GM12878 (cell line): Measurements from ENCODE around the gene CTDSP1. TPM values are rescaled to one million over a fixed set of nuclear protein-coding genes. Genes with fewer than 3 reads are reported as not detected.

Source experiments
- ATAC-seq: fragments of 200-7000 bp; cut with Tn5 transposase; 3 replicates; pipeline ENCODE4 v1.9.1; 2020; ENCODE audit warnings: mild to moderate bottlenecking, moderate library complexity
- BruUV-seq: library from RNA; stranded (reverse); fragments of 400-500 nt; replicated peaks from 2 replicates; lab custom pipeline; 2021; lab: Mats Ljungman, UMichigan
- CTCF ChIA-PET: fragments of 300-600 bp; sonication (Branson Sonifier 250); formaldehyde crosslinking; extraction: SDS; loops from one replicate; lab custom pipeline; 2021; ENCODE audit warnings: inconsistent platforms; lab: Yijun Ruan, JAX
- POLR2A ChIA-PET: fragments of 350-600 bp; formaldehyde crosslinking; extraction: SDS; loops from one replicate; lab custom pipeline; 2021; ENCODE audit warnings: inconsistent platforms; lab: Charles Lee
- RAD21 ChIA-PET: fragments of 300-600 bp; sonication (Branson Sonifier 250); formaldehyde crosslinking; loops from one replicate; lab custom pipeline; 2023; ENCODE audit warnings: antibody characterized with exemption; ENCODE audit not compliant: unreplicated experiment; lab: Charles Lee
- SMC1A ChIA-PET: fragments of 300-600 bp; sonication (Branson Sonifier 250); formaldehyde crosslinking; loops from one replicate; lab custom pipeline; 2023; ENCODE audit not compliant: unreplicated experiment, uncharacterized antibody; lab: Charles Lee
- DNase-seq: peaks from one replicate; pipeline ENCODE4 v3.0.0-alpha.2; 2011; ENCODE audit warnings: low read depth, low spot score
- FAIRE-seq: peaks from 3 replicates; lab custom pipeline; 2011; peaks lifted over from hg19 to GRCh38; lab: Jason Lieb, UNC
- H2AFZ ChIP-seq: 2 replicates; pipeline ENCODE4 v1.6.0; 2011; ENCODE audit warnings: low read depth, low read length, control low read depth; ENCODE audit not compliant: control insufficient read depth
- H3K27ac ChIP-seq: 2 replicates; pipeline ENCODE4 v1.5.1; 2011; ENCODE audit warnings: control low read depth; ENCODE audit not compliant: control insufficient read depth, insufficient read depth
- H3K27me3 ChIP-seq, 2 experiments: replicated peaks in 1 of 2; 2 replicates each; pipeline versions ENCODE4 v1.6.0 to v1.6.1; 2011; ENCODE audit warnings: low read length in 1 of 2; ENCODE audit not compliant: control insufficient read depth in 2 of 2, insufficient read depth in 2 of 2
- H3K36me3 ChIP-seq, 2 experiments: 2 replicates each; pipeline ENCODE4 v1.5.1; 2011; ENCODE audit warnings: low read length in 1 of 2; ENCODE audit not compliant: control insufficient read depth in 2 of 2, insufficient read depth in 2 of 2
- H3K4me1 ChIP-seq: 2 replicates; pipeline ENCODE4 v1.6.1; 2011; ENCODE audit warnings: mild to moderate bottlenecking, low read length, moderate library complexity, mixed read lengths; ENCODE audit not compliant: control insufficient read depth, insufficient read depth
- H3K4me2 ChIP-seq: 2 replicates; pipeline ENCODE4 v1.6.0; 2011; ENCODE audit warnings: control low read depth; ENCODE audit not compliant: control insufficient read depth, insufficient read depth
- H3K4me3 ChIP-seq: fragments of 200-600 bp; sonication (generic); 2 replicates; pipeline ENCODE4 v1.5.1; 2016
- H3K79me2 ChIP-seq: 2 replicates; pipeline ENCODE4 v1.6.0; 2011; ENCODE audit warnings: low read length; ENCODE audit not compliant: control insufficient read depth, insufficient read depth
- H3K9ac ChIP-seq: 2 replicates; pipeline ENCODE4 v1.8.0; 2011; ENCODE audit warnings: low read length, control low read depth, mixed read lengths; ENCODE audit not compliant: control insufficient read depth, insufficient read depth
- H3K9me3 ChIP-seq: replicated peaks from 3 replicates; pipeline ENCODE4 v1.5.1; 2011; ENCODE audit warnings: mild to moderate bottlenecking, low read length; ENCODE audit not compliant: control insufficient read depth, insufficient read depth
- H4K20me1 ChIP-seq: 2 replicates; pipeline ENCODE4 v1.6.0; 2011; ENCODE audit not compliant: control insufficient read depth, insufficient read depth
- PAX8 ChIP-seq: fragments of 450-650 bp; IDR thresholded peaks from 2 replicates; pipeline ENCODE4 v1.6.1; 2017; ENCODE audit warnings: mild to moderate bottlenecking, moderate library complexity
- SREBF2 ChIP-seq: IDR thresholded peaks from 2 replicates; pipeline ENCODE4 v1.6.1; 2012; ENCODE audit warnings: mild to moderate bottlenecking, low read length
- WGBS: methylation state at CpG from one replicate; pipeline ENCODE4 v1.1.6; 2016; ENCODE audit warnings: low lambda C conversion rate; ENCODE audit not compliant: insufficient replicate concordance, insufficient coverage; ENCODE audit errors: missing lambda C conversion rate; 5-methylcytosine and 5-hydroxymethylcytosine counted together
- in situ Hi-C: fragments of 300-500 bp; cut with MboI; formaldehyde crosslinking; loops from 9 replicates; pipeline ENCODE4 v1.14.3; 2018; ENCODE audit warnings: mixed read lengths
- intact Hi-C: fragments of 100-400 bp; cut with micrococcal nuclease; formaldehyde crosslinking; loops from one replicate; pipeline ENCODE4 v1.14.2; 2022; ENCODE audit not compliant: unreplicated experiment
- polyA plus RNA-seq, 11 experiments: library from polyadenylated mRNA; depleted of rRNA in 4 of 11; unstranded in 6 of 11; stranded (reverse) in 5 of 11; fragments of >200 nt; fragmentation: Nextera tagmentation in 4 of 11; fragmentation: Illumina TruSeq in 1 of 11; extraction: Ambion mirVana in 4 of 11; extraction: Trizol in 1 of 11; gene quantifications; 1 replicate in 1 of 11; 2 replicates in 10 of 11; pipeline versions ENCODE4 v1.2.1 to v1.2.3, GENCODE V29; 2011 to 2016; ENCODE audit warnings: inconsistent platforms in 2 of 11, missing spikeins in 2 of 11, low read depth in 1 of 11
- total RNA-seq, 4 experiments: library from RNA; depleted of rRNA in 3 of 4; stranded (reverse); fragments of >200 nt in 3 of 4; fragmentation: Illumina TruSeq in 1 of 4; extraction: Trizol in 1 of 4; gene quantifications; 2 replicates each; pipeline versions ENCODE4 v1.2.1 to v1.2.3, GENCODE V29; 2013 to 2021
- TF ChIP-seq, protein P1 (sequence below): fragments of 450-650 bp; IDR thresholded peaks from 2 replicates; pipeline ENCODE4 v1.6.1; 2017; ENCODE audit warnings: borderline replicate concordance
- TF ChIP-seq, protein P2 (sequence below): IDR thresholded peaks from 2 replicates; pipeline ENCODE4 v1.6.1; 2012; ENCODE audit warnings: improper control_type of control experiment, low read depth, low read length; ENCODE audit not compliant: insufficient replicate concordance

The CTDSP1 gene
- total and polyA plus RNA-seq, 10 of the 15 experiments (the other 5 are each of a cell fraction or from before 2014, with no cell fraction given), result 3.0 to 75.9 (median 34.4) TPM

DNA sequence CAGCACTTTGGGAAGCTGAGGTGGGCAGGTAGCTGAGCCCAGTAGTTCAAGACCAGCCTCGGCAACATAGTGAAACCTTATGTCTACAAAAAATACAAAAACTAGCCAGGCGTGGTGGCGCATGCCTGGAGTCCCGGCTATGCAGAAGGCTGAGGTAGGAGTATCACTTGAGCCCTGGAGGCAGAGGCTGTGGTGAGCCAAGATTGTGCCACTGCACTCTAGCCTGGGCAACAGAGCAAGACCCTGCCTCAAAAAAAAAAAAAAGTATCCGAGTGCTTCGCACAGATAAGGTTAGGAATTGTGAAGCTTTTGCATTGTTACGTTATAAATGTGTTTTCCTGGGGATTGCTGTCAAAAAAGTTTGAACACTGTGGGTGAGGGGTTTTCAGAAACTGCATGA lies 4.1 kb downstream of the CTDSP1 start:
- H3K27me3 ChIP-seq, result no peaks in the 10 kb centered on the region
- H3K27ac ChIP-seq, result no peak overlapping the region
- RAD21 ChIA-PET, result interaction anchor here (0.7 kb wide), 1 partner anchor 130 kb away, joined by 3 read pairs; no protein-coding TSS in a partner anchor
- intact Hi-C loops, result no loop called here
- no peak for ATAC-seq
- TF ChIP-seq SREBF2 (no peak), PAX8 (no peak)
- TF ChIP-seq, protein P1, sequence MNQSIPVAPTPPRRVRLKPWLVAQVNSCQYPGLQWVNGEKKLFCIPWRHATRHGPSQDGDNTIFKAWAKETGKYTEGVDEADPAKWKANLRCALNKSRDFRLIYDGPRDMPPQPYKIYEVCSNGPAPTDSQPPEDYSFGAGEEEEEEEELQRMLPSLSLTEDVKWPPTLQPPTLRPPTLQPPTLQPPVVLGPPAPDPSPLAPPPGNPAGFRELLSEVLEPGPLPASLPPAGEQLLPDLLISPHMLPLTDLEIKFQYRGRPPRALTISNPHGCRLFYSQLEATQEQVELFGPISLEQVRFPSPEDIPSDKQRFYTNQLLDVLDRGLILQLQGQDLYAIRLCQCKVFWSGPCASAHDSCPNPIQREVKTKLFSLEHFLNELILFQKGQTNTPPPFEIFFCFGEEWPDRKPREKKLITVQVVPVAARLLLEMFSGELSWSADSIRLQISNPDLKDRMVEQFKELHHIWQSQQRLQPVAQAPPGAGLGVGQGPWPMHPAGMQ, result no peak
- TF ChIP-seq, protein P2, sequence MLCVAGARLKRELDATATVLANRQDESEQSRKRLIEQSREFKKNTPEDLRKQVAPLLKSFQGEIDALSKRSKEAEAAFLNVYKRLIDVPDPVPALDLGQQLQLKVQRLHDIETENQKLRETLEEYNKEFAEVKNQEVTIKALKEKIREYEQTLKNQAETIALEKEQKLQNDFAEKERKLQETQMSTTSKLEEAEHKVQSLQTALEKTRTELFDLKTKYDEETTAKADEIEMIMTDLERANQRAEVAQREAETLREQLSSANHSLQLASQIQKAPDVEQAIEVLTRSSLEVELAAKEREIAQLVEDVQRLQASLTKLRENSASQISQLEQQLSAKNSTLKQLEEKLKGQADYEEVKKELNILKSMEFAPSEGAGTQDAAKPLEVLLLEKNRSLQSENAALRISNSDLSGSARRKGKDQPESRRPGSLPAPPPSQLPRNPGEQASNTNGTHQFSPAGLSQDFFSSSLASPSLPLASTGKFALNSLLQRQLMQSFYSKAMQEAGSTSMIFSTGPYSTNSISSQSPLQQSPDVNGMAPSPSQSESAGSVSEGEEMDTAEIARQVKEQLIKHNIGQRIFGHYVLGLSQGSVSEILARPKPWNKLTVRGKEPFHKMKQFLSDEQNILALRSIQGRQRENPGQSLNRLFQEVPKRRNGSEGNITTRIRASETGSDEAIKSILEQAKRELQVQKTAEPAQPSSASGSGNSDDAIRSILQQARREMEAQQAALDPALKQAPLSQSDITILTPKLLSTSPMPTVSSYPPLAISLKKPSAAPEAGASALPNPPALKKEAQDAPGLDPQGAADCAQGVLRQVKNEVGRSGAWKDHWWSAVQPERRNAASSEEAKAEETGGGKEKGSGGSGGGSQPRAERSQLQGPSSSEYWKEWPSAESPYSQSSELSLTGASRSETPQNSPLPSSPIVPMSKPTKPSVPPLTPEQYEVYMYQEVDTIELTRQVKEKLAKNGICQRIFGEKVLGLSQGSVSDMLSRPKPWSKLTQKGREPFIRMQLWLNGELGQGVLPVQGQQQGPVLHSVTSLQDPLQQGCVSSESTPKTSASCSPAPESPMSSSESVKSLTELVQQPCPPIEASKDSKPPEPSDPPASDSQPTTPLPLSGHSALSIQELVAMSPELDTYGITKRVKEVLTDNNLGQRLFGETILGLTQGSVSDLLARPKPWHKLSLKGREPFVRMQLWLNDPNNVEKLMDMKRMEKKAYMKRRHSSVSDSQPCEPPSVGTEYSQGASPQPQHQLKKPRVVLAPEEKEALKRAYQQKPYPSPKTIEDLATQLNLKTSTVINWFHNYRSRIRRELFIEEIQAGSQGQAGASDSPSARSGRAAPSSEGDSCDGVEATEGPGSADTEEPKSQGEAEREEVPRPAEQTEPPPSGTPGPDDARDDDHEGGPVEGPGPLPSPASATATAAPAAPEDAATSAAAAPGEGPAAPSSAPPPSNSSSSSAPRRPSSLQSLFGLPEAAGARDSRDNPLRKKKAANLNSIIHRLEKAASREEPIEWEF, result no peak
- TF ChIP-seq, all 136 proteins: peak for 0
- Histone ChIP-seq H3K9me3 (no peaks in the 10 kb centered on the region), H3K4me3 (no peak overlapping the region), H3K4me2 (no peak overlapping the region), H4K20me1 (peaks cover 4% of the 10 kb centered on the region; the same call in 1 of the 2 replicates), H3K36me3 (peaks cover 7 to 10% of the 10 kb centered on the region in 2 experiments; a peak in 3 of 4 replicates), H2AFZ (no peak overlapping the region), H3K79me2 (peaks cover 31% of the 10 kb centered on the region), H3K4me1 (peaks cover 32% of the 10 kb centered on the region), H3K9ac (no peak overlapping the region)
- SMC1A ChIA-PET, result interaction anchor here (0.5 to 1.1 kb wide), 4 partner anchors 20 to 159 kb away, joined by 3 to 4 read pairs (median 4); no protein-coding TSS in a partner anchor
- no TSS peak for BruUV-seq
- POLR2A ChIA-PET, result interaction anchor here (2.5 kb wide), 1 partner anchor 7 kb away, joined by 8 read pairs; no protein-coding TSS in a partner anchor
- in situ Hi-C loops, result loop anchor here (10.0 kb wide), 1 partner anchor 441 kb away; no protein-coding TSS in a partner anchor
- DNase-seq (no peak), FAIRE-seq (no peak)
- CTCF ChIA-PET, result interaction anchor here (1.0 to 1.4 kb wide), 2 partner anchors 102 to 284 kb away, joined by 3 to 4 read pairs; no protein-coding TSS in a partner anchor
- WGBS, result 59% methylated on average over 7 of the region's 7 CpGs
